SHP77 treated with DMSO at 0.1 percent for 48 hours (cell line): ENCODE data around the gene ACOX3.
"Not testable (repeated sequence)": the region's sequence is repeated elsewhere in the genome, so short reads cannot be mapped to it uniquely, and the experiment has no call there.

ENCODE experiments used
- DNase-seq: peaks from one replicate; lab custom pipeline; 2025; lab: John Stamatoyannopoulos, UW

The ACOX3 gene

DNA sequence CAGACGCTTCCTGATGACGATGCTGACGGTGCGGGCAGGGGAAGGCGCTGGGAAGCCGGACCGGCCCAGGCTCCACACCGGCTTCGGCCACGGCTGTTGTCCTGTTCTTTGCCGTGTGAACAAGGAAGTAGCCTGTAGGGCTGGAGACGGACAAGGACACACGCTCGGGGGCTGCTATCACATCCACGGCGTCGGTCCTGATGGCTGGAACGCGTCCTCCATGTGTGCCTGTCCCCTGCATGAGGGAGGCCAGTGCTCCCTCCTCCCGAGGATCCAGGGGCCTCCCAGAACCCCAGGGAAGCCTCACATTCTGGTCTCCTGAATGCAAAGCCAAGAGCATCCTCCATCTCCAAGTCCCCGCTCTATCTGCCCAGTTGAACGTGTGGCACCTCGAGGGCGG, 53.8 kb downstream of the ACOX3 start:
- DNase-seq = no peak

GRCh38 chr4:8386131-8386530, 54.4 kb downstream of the ACOX3 start:
- not testable (repeated sequence) for DNase-seq

GRCh38 chr4:8385611-8386010, 54.9 kb downstream of the ACOX3 start:
- no peak for DNase-seq

- DNase-seq = no peak
Observed at GRCh38 chr4:8385106-8385505, 55.4 kb downstream of the ACOX3 start.

- no peak for DNase-seq
Observed at GRCh38 chr4:8384397-8385060, 56.0 kb downstream of the ACOX3 start.

- DNase-seq = no peak
Observed at GRCh38 chr4:8383451-8384160, 56.9 kb downstream of the ACOX3 start.

GRCh38 chr4:8383016-8383415, 57.5 kb downstream of the ACOX3 start:
- no peak for DNase-seq

DNA sequence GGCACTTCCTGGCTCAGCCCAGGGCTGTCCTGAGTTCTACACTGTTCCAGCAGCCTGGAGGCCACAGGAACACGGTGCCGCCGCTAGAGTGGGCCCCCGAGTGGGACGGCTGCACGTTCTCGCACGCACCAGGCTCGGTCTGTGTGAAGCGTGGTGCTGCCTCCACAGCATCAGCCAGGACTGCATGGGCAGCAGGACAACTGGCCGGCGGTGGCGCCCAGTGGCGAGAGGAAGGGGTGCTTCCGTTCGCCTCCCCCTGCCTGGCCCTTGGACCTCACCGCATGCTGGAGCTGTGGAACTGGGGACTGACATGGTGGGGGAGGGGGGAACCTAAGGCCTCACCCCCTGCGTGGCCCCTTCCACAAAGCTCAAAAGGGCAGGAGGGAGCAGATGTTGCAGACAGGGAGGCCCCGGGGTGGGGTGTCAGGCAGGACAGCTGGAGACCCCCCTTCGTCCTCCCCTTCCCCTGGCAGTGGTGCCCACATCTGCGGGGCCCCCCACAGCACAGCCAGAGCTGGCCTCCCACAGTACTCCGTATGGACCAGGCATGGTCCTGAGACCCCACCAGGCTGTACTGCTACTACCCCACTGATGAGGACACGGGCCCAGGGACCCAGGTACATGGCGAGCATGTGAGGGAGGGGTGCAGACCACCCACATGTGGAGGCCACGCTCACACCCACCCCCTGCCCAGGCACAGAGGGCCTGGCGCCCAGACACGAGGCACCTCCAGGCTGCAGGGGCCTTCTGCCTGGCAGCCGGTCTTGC, 58.5 kb downstream of the ACOX3 start:
- no peak for DNase-seq

DNA sequence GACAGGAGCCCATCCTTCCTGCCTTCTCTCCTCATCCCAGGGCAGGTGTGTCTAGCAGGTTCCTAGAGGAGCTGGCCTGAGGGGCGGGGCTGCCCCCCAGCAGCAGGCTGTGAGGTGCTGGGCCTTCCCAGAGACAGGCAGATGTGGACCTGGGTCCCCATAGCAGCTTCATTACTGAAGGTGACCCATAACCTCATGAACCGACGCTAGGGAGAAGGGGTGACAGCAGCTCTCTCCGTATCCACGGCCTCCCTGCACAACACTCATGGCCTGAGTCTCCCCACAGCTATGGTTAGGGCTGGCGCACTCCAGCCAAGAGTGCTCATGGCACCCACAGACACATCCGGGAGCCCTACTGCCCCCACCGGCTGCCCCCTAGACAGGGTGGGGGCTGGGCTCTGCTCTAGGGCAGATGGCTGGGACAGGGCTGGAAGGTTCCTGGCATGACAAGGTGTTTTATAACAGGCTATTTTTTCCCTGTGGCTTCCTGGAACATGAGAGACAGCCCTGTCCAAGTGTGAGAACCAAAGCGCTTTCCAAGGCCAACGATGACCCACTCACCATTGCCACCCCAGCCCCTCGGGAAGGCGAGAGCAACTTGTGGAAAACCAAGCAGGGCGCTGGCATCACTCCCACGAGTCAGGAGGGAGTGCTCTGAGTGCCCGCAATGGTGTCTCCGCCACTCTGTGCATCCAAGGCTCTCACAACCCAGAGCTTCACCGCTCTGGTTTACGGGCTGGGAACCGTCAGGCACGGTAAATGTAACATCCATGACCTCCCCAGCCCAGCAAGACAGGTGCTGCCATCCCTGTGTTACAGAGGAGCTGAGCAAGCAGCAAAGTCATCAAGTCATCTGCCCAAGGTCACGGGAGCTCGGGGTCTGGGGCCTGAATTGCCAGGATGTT, 59.8 kb downstream of the ACOX3 start:
- no peak for DNase-seq

GRCh38 chr4:8379771-8380170, 60.8 kb downstream of the ACOX3 start:
- DNase-seq = no peak

DNA sequence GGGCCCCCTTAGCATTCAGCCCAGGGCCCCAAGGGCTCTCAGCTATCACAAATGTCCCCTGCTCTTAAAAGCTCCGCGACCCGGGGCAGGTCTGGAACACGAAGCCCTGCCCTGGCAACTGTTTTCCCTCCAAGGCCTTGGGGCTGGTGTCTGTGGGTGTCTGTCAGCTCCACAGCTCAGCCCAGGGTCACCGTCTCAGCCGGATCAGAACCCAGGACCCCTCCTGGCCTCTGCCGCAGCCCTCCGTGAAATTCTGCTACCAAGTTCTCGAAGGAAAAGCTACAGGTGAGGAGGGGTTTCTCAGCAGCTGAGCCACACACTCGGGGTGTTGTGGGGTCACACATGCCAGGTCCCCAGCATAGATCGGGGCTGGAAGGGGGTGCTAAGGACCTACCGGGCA, 61.2 kb downstream of the ACOX3 start:
- DNase-seq = no peak

GRCh38 chr4:8378776-8379175, 61.7 kb downstream of the ACOX3 start:
- DNase-seq = no peak

- no peak for DNase-seq
Observed at GRCh38 chr4:8378101-8378724, 62.3 kb downstream of the ACOX3 start.

GRCh38 chr4:8377103-8378075, 63.1 kb downstream of the ACOX3 start:
- no peak for DNase-seq

- DNase-seq = no peak
Observed at GRCh38 chr4:8376361-8377102, 64.0 kb downstream of the ACOX3 start.

GRCh38 chr4:8374851-8375649, 65.5 kb downstream of the ACOX3 start:
- no peak for DNase-seq

DNA sequence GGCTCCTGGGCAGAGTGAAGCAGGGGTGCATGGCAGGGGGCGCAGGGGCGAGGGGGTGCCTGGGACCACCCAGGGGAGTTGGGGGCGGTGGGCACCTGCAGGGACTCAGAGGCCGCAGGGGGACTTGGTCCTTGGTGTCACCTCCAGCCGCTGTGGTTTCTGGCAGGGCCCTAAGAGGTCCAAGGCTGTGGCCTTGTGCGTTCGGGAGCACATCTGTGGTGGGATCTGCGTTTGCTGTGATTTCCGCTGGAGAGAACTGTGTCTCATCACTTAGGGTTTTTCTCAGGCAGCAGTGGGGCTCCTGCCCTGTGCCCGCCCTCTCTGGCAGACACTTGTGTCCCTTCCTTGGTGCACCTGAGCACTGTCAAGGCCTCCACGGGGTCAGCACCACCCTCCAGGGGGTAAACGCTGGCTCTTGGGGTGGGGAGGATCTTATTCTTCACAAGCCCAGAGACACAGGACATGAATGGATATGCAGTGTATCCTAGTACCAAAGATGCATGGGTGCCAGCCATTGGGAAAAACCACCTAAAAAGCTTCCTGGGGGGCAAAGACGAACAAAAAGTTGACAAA, 66.5 kb downstream of the ACOX3 start:
- DNase-seq = no peak

GRCh38 chr4:8373270-8373972, 67.1 kb downstream of the ACOX3 start:
- DNase-seq = no peak
